ENCODE measurements around the gene HOMER3. TPM values are rescaled to one million over a fixed set of nuclear protein-coding genes. Genes with fewer than 3 reads are reported as not detected.

The HOMER3 gene
- total RNA-seq, 2 donors from 2014 or later, result 21.9 to 29.5 TPM

- no peak for TF ChIP-seq POLR2A (IDR thresholded peaks at IDR 0.05)
- TF ChIP-seq POLR2AphosphoS5 (IDR thresholded peaks at IDR 0.05), result no peak
- TF ChIP-seq, protein P1, sequence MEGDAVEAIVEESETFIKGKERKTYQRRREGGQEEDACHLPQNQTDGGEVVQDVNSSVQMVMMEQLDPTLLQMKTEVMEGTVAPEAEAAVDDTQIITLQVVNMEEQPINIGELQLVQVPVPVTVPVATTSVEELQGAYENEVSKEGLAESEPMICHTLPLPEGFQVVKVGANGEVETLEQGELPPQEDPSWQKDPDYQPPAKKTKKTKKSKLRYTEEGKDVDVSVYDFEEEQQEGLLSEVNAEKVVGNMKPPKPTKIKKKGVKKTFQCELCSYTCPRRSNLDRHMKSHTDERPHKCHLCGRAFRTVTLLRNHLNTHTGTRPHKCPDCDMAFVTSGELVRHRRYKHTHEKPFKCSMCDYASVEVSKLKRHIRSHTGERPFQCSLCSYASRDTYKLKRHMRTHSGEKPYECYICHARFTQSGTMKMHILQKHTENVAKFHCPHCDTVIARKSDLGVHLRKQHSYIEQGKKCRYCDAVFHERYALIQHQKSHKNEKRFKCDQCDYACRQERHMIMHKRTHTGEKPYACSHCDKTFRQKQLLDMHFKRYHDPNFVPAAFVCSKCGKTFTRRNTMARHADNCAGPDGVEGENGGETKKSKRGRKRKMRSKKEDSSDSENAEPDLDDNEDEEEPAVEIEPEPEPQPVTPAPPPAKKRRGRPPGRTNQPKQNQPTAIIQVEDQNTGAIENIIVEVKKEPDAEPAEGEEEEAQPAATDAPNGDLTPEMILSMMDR (IDR thresholded peaks at IDR 0.05), result no peak
- H3K27ac ChIP-seq, result no peak overlapping the region
- DNase-seq (ENCODE audit: low spot score), result no peak
- H3K4me1 ChIP-seq (replicated peaks), result no peaks in the 10 kb centered on the region
- H3K27me3 ChIP-seq (replicated peaks; ENCODE audit: insufficient read depth), result no peaks in the 10 kb centered on the region
- WGBS, result 93% methylated on average over 9 of the region's 9 CpGs
- no peak overlapping the region for H3K4me3 ChIP-seq
- H3K9me3 ChIP-seq, result no peaks in the 10 kb centered on the region
- no peaks in the 10 kb centered on the region for H3K36me3 ChIP-seq
- intact Hi-C loops (cut with DNase I), result no loop called here
Observed at GRCh38 chr19:18945297-18945696, 4.3 kb upstream of the HOMER3 start.

DNA sequence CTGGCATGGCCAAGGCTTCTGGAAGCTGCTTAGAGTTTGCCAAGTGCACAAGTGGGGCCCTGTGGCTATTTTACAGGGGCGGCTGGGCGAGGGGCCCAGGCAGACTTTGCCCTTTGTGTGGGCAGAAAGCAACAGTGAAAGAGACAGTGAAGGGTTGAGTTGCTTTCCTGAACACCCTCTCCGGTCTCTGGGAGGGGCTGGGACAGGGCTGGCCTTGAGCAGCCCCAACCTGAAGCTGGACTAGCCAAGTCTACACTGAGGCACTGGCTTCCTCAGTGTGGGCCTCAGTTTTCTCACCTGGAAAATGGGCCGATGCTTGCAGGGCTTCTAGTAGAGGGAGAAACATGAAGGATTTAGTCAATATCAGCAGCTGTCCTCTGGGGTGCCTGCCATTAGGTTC lies 2.4 kb upstream of the HOMER3 start:
- no peak overlapping the region for H3K4me3 ChIP-seq
- H3K9me3 ChIP-seq, result no peaks in the 10 kb centered on the region
- no peak overlapping the region for H3K27ac ChIP-seq
- no peaks in the 10 kb centered on the region for H3K36me3 ChIP-seq
- no peaks in the 10 kb centered on the region for H3K4me1 ChIP-seq (replicated peaks)
- intact Hi-C loops (cut with DNase I), result no loop called here
- DNase-seq (ENCODE audit: low spot score), result no peak
- no peak for TF ChIP-seq POLR2A (IDR thresholded peaks at IDR 0.05)
- no peak for TF ChIP-seq POLR2AphosphoS5 (IDR thresholded peaks at IDR 0.05)
- TF ChIP-seq, protein P1 (IDR thresholded peaks at IDR 0.05), result no peak
- no peaks in the 10 kb centered on the region for H3K27me3 ChIP-seq (replicated peaks; ENCODE audit: insufficient read depth)
- 69% methylated on average over 4 of the region's 4 CpGs for WGBS

DNA sequence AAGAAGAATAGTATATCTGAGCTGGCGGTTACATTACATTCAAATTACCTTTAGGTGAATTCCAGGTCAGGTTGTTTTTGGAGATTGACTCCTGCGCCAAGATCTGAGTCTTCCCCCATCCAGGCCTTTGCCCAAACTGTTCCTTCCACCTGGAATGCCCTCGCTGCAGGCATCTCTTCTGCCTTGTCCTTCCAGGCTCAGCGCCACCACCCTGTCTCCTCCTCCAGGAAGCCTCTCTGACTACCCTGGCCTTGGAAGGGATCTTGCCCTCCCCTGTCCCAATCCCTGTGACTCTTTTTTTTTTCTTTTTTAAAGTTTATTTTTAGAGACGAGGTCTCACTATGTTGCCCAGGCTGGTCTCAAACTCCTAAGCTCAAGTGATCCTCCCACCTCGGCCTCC lies 1.7 kb upstream of the HOMER3 start:
- Histone ChIP-seq H3K27ac (no peak overlapping the region), H3K9me3 (no peaks in the 10 kb centered on the region), H3K4me3 (no peak overlapping the region), H3K27me3 (replicated peaks; ENCODE audit: insufficient read depth) (no peaks in the 10 kb centered on the region), H3K4me1 (replicated peaks) (no peaks in the 10 kb centered on the region), H3K36me3 (no peaks in the 10 kb centered on the region)
- WGBS, result 85% methylated on average over 6 of the region's 6 CpGs
- intact Hi-C loops (cut with DNase I), result no loop called here
- no peak for DNase-seq (ENCODE audit: low spot score)
- no peak for TF ChIP-seq POLR2A (IDR thresholded peaks at IDR 0.05)
- TF ChIP-seq, protein P1 (IDR thresholded peaks at IDR 0.05), result no peak
- TF ChIP-seq POLR2AphosphoS5 (IDR thresholded peaks at IDR 0.05), result no peak

GRCh38 chr19:18941628-18942354 lies 774 bp upstream of the HOMER3 start:
- no peak overlapping the region for H3K27ac ChIP-seq
- 70% methylated on average over 18 of the region's 18 CpGs for WGBS

More at GRCh38 chr19:18941628-18942354, 774 bp upstream of the HOMER3 start:
- TF ChIP-seq, protein P1 (IDR thresholded peaks at IDR 0.05), result no peak
- TF ChIP-seq POLR2AphosphoS5 (IDR thresholded peaks at IDR 0.05), result no peak
- no peak for TF ChIP-seq POLR2A (IDR thresholded peaks at IDR 0.05)
- no peak overlapping the region for H3K4me3 ChIP-seq
- no peak for DNase-seq (ENCODE audit: low spot score)
- H3K9me3 ChIP-seq, result no peaks in the 10 kb centered on the region
- no peaks in the 10 kb centered on the region for H3K4me1 ChIP-seq (replicated peaks)
- no peaks in the 10 kb centered on the region for H3K27me3 ChIP-seq (replicated peaks; ENCODE audit: insufficient read depth)
- H3K36me3 ChIP-seq, result no peaks in the 10 kb centered on the region
- intact Hi-C loops (cut with DNase I), result no loop called here
